ENCODE measurements around the gene CUL4B.

DNA sequence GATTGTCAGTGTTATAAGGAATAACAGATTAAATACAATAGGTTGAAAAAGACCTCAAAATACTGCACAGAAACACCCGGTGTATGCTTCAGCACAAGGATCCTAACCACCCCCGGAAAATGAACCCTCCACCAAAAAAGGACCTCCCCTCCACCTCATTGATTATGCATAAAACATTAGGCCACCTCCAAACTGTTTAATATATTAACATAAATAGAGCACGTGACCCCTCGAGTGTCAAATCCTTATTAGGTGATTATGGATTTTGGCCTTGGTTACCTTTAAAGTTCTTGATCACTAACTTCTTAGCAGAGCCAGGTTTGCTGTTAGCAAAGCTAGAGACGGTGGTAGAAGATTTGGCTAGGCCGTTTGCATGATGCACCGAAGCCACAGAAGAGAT is 958 bp downstream of the CUL4B start:
- TF ChIP-seq, protein P1, sequence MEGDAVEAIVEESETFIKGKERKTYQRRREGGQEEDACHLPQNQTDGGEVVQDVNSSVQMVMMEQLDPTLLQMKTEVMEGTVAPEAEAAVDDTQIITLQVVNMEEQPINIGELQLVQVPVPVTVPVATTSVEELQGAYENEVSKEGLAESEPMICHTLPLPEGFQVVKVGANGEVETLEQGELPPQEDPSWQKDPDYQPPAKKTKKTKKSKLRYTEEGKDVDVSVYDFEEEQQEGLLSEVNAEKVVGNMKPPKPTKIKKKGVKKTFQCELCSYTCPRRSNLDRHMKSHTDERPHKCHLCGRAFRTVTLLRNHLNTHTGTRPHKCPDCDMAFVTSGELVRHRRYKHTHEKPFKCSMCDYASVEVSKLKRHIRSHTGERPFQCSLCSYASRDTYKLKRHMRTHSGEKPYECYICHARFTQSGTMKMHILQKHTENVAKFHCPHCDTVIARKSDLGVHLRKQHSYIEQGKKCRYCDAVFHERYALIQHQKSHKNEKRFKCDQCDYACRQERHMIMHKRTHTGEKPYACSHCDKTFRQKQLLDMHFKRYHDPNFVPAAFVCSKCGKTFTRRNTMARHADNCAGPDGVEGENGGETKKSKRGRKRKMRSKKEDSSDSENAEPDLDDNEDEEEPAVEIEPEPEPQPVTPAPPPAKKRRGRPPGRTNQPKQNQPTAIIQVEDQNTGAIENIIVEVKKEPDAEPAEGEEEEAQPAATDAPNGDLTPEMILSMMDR (IDR thresholded peaks at IDR 0.05; ENCODE audit: low read depth, low read length), result no peak
- no peak for TF ChIP-seq EZH2phosphoT487 (IDR thresholded peaks at IDR 0.05; ENCODE audit: low read depth)

Measured in OCI-LY3 (cell line).